CD4-positive, CD25-positive, alpha-beta regulatory T cell (primary cell): Measurements from ENCODE around the gene PRMT7. TPM values are rescaled to one million over a fixed set of nuclear protein-coding genes. Genes with fewer than 3 reads are reported as not detected.

ENCODE experiments used
- ATAC-seq, 2 donors: fragments of 150-1000 bp; cut with Tn5 transposase; one replicate each; pipeline ENCODE4 v1.10.0; 2021; ENCODE audit warnings: low read depth in 2 of 2, moderate number of reproducible peaks in 2 of 2, moderate library complexity in 1 of 2
- DNase-seq, 3 donors: peaks; one replicate each; pipeline versions ENCODE4 v3.0.0 to v3.0.0-alpha.2; 2012 to 2022; ENCODE audit warnings: mixed read lengths in 1 of 3
- H3K27ac ChIP-seq: one replicate; pipeline ENCODE4 v1.7.0; 2013; ENCODE audit warnings: mild to moderate bottlenecking, low read length; ENCODE audit not compliant: insufficient read depth, poor library complexity, severe bottlenecking
- H3K27me3 ChIP-seq: one replicate; pipeline ENCODE4 v1.7.0; 2013; ENCODE audit warnings: low read length; ENCODE audit not compliant: control insufficient read depth, insufficient read depth
- H3K36me3 ChIP-seq: one replicate; pipeline ENCODE4 v1.7.0; 2013; ENCODE audit warnings: mild to moderate bottlenecking, low read length, moderate library complexity; ENCODE audit not compliant: control insufficient read depth, insufficient read depth
- H3K4me1 ChIP-seq: 2 replicates; pipeline ENCODE4 v1.7.0; 2013; ENCODE audit warnings: mild to moderate bottlenecking, low read length; ENCODE audit not compliant: insufficient read depth, control insufficient read depth, poor library complexity, severe bottlenecking
- H3K4me3 ChIP-seq: one replicate; pipeline ENCODE4 v1.7.0; 2013; ENCODE audit warnings: low read depth, mild to moderate bottlenecking, low read length, moderate library complexity
- H3K9me3 ChIP-seq, 2 experiments: 1 replicate in 1 of 2; 2 replicates in 1 of 2; pipeline ENCODE4 v1.7.0; 2013; ENCODE audit warnings: low read length in 2 of 2, mild to moderate bottlenecking in 1 of 2, moderate library complexity in 1 of 2; ENCODE audit not compliant: control insufficient read depth in 2 of 2
- H3K27ac Mint-ChIP-seq, 3 donors: one replicate each; pipeline ENCODE4 v1.8.0; 2020 to 2022; ENCODE audit warnings: mild to moderate bottlenecking in 3 of 3, mixed read lengths in 3 of 3, moderate library complexity in 2 of 3
- H3K27me3 Mint-ChIP-seq: one replicate; pipeline ENCODE4 v1.8.0; 2022; ENCODE audit warnings: mild to moderate bottlenecking, mixed read lengths
- H3K36me3 Mint-ChIP-seq: one replicate; pipeline ENCODE4 v1.8.0; 2020; ENCODE audit warnings: mixed read lengths
- H3K4me1 Mint-ChIP-seq, 4 donors: one replicate each; pipeline ENCODE4 v1.8.0; 2020 to 2022; ENCODE audit warnings: mixed read lengths in 4 of 4, mild to moderate bottlenecking in 1 of 4
- H3K4me3 Mint-ChIP-seq, 4 donors: one replicate each; pipeline ENCODE4 v1.8.0; 2020 to 2022; ENCODE audit warnings: mild to moderate bottlenecking in 4 of 4, mixed read lengths in 4 of 4, moderate library complexity in 3 of 4
- H3K9me3 Mint-ChIP-seq, 7 donors: one replicate each; pipeline ENCODE4 v1.8.0; 2020 to 2022; ENCODE audit warnings: mixed read lengths in 7 of 7, mild to moderate bottlenecking in 3 of 7, moderate library complexity in 2 of 7
- polyA plus RNA-seq, 4 donors: library from polyadenylated mRNA; unstranded; fragments of 300-500 nt; fragmentation: Illumina TruSeq; gene quantifications; one replicate each; pipeline ENCODE4 v1.2.3, GENCODE V29; 2021
- total RNA-seq: library from RNA; stranded (reverse); gene quantifications from one replicate; pipeline ENCODE4 v1.2.3, GENCODE V29; 2022

The PRMT7 gene
- total and polyA plus RNA-seq, 5 donors from 2014 or later = 32.4 to 53.8 (median 34.7) TPM

DNA sequence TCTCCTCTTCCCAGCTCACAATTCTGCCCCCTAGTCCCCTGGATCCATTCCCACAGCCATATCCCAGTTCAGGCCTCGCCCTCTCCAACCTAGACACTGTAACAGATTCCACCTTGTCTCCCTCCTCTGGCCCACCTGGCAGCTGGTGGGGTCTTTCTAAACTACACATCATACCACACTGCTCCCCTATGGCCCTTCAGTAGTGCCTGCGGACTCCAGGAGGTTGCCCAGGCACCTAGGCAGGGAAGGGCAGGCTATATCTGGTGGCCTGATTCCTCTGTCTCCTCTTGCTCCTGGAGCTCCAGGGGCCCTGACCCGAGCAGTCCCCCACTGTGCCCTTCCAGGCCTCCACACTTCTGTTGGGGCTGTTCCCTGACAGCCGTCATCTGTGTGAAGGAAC, 73.0 kb downstream of the PRMT7 start:
- ATAC-seq (no peak), DNase-seq (no peak)
- no peaks in the 10 kb centered on the region for H3K36me3 Mint-ChIP-seq
- no peaks in the 10 kb centered on the region for H3K27me3 ChIP-seq
- H3K27me3 Mint-ChIP-seq = no peaks in the 10 kb centered on the region
- H3K9me3 Mint-ChIP-seq = no peaks in the 10 kb centered on the region
- peaks cover 17% of the 10 kb centered on the region for H3K4me1 ChIP-seq
- no peak overlapping the region for H3K27ac ChIP-seq
- H3K4me1 Mint-ChIP-seq = peaks cover 0 to 33% (median 16%) of the 10 kb centered on the region in 4 donors
- no peak overlapping the region for H3K4me3 ChIP-seq
- no peak overlapping the region for H3K4me3 Mint-ChIP-seq
- H3K36me3 ChIP-seq = no peaks in the 10 kb centered on the region
- peak overlapping the region; percentile 38 to 80 (median 51) for H3K27ac Mint-ChIP-seq
- no peaks in the 10 kb centered on the region for H3K9me3 ChIP-seq

DNA sequence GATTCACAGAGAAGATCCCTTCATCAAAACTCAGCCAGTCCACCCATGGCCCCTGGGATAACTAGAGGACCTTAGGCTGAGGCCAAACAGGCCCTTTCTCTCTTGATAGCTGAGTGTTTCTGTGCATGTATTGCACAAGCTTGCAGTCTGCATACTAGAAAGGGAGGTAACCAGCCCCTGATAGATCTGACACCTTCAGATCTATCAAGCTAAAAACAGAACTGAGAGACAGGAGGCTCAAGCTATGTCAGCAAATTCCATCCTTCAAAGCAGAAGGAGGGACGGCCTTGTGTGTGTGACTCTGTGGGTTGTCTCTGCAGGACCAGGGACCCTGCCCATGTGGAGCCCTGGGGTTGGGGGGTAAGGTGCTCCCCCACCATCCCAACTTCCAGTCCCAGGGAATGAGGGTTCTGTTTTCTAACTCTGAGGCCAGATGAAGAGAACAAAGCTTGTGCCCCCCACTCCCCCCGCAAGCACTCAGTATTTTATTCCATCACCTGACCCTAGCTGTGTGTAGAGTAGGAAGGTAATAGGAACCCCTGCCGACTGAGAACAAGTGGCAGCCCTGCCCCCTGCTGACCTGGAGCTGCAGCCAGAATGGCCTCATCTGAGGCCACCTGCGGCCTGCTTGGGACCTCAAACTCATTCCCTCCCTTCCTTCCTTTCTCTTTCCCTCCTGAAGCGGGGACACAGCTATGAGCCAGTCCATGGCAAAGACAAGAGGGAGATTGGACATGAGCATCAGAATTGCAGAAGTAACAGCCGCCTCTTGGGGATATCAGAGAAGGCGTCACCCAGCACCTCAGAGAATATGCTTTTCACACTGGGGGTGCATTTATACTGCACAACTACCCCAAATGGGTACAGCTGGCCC, 73.7 kb downstream of the PRMT7 start:
- H3K36me3 Mint-ChIP-seq = no peaks in the 10 kb centered on the region
- Histone ChIP-seq H3K27ac (no peak overlapping the region), H3K4me1 (peaks cover 10% of the 10 kb centered on the region), H3K27me3 (no peaks in the 10 kb centered on the region), H3K4me3 (no peak overlapping the region), H3K9me3 (no peaks in the 10 kb centered on the region), H3K36me3 (no peaks in the 10 kb centered on the region)
- no peaks in the 10 kb centered on the region for H3K9me3 Mint-ChIP-seq
- no peak for DNase-seq
- no peak for ATAC-seq
- H3K4me1 Mint-ChIP-seq = peaks cover 0 to 26% (median 10%) of the 10 kb centered on the region in 4 donors
- H3K27ac Mint-ChIP-seq = peak overlapping the region in 2 of 3 donors; percentile 23 to 67
- no peaks in the 10 kb centered on the region for H3K27me3 Mint-ChIP-seq
- H3K4me3 Mint-ChIP-seq = no peak overlapping the region

DNA sequence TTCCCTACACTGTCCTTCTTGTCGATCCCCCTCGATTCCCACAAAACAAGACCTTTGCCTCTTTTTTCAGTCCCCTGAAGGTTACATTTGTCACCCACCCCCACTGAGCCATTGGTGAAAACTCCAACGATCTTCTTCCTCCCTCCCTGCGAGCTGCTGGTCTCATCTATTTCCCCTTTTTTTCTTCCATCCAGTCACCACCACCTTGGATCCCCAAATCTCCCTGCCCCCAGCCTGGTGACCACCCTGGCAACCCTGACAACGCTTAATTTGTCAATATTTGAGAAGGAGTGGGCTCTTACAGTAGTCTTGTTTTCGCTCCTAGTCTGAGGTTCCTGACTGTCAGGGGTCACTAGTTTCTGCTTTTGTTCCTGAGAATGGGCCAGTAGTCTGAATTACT, 74.6 kb downstream of the PRMT7 start:
- Mint-ChIP-seq H3K27ac (peak overlapping the region in 1 of 3 donors; percentile 23), H3K9me3 (no peaks in the 10 kb centered on the region)

DNA sequence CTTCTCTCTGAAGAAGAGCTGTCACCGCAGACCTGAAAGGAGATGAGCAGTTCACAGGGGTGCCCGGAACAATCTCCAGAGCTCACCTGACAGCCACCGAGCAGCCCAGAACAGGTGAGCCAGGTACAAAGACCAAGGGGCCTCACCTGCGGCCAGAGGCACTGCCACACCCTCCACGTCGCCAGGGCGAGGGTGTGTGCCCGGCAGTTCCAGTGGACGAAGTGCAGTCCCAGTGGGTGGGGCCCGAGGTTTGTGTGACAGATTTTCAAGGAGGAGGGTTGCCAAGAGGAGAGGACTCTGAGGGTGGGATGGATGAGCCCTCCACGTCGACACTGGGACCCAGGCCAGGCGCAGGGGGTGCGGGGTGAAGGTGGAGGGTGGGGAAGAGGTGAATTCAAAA, 75.8 kb downstream of the PRMT7 start:
- no peaks in the 10 kb centered on the region for H3K9me3 Mint-ChIP-seq
- no peaks in the 10 kb centered on the region for H3K9me3 ChIP-seq
- no peak overlapping the region for H3K27ac Mint-ChIP-seq
- DNase-seq (no peak), ATAC-seq (no peak)
- H3K4me1 Mint-ChIP-seq = peaks cover 0 to 12% (median 6%) of the 10 kb centered on the region in 4 donors
- H3K4me1 ChIP-seq = no peaks in the 10 kb centered on the region
- no peaks in the 10 kb centered on the region for H3K36me3 ChIP-seq
- no peak overlapping the region for H3K4me3 ChIP-seq
- no peaks in the 10 kb centered on the region for H3K27me3 ChIP-seq
- no peak overlapping the region for H3K27ac ChIP-seq
- no peaks in the 10 kb centered on the region for H3K36me3 Mint-ChIP-seq
- no peak overlapping the region for H3K4me3 Mint-ChIP-seq
- H3K27me3 Mint-ChIP-seq = no peaks in the 10 kb centered on the region

More for the DNA sequence above, 74.6 kb downstream of the PRMT7 start:
- no peaks in the 10 kb centered on the region for H3K27me3 Mint-ChIP-seq
- no peaks in the 10 kb centered on the region for H3K36me3 Mint-ChIP-seq
- DNase-seq (no peak), ATAC-seq (no peak)
- Histone ChIP-seq H3K4me1 (peaks cover 2% of the 10 kb centered on the region), H3K4me3 (no peak overlapping the region), H3K9me3 (no peaks in the 10 kb centered on the region), H3K27me3 (no peaks in the 10 kb centered on the region), H3K36me3 (no peaks in the 10 kb centered on the region), H3K27ac (no peak overlapping the region)
- peaks cover 0 to 20% (median 8%) of the 10 kb centered on the region in 4 donors for H3K4me1 Mint-ChIP-seq
- H3K4me3 Mint-ChIP-seq = no peak overlapping the region

DNA sequence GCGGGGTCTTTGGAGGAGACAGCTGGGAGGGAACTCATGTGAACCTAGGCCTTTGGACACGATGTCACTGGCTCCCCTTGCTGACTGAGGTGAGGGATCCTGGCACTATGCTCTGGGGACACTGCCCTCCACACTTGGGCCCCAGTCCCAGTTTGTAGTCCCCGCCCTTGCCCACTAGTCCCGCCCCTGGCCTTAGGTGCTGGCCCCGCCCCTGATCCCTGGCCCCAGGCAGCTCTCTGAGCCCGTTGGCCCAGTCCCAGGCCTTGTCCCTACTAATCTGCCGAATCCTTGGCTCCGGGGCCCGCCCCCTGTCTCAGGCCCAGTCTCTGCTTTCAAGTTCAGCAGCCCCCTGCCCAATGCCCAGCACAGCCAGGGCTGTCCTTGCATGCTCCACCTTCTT, 76.5 kb downstream of the PRMT7 start:
- H3K36me3 ChIP-seq = no peaks in the 10 kb centered on the region
- DNase-seq (no peak), ATAC-seq (no peak)
- no peaks in the 10 kb centered on the region for H3K4me1 ChIP-seq
- no peaks in the 10 kb centered on the region for H3K9me3 ChIP-seq
- H3K4me1 Mint-ChIP-seq = peaks cover 0 to 9% (median 2%) of the 10 kb centered on the region in 4 donors
- no peaks in the 10 kb centered on the region for H3K27me3 ChIP-seq
- H3K27ac Mint-ChIP-seq = no peak overlapping the region
- H3K27ac ChIP-seq = no peak overlapping the region
- H3K27me3 Mint-ChIP-seq = no peaks in the 10 kb centered on the region
- no peak overlapping the region for H3K4me3 ChIP-seq
- H3K36me3 Mint-ChIP-seq = no peaks in the 10 kb centered on the region
- no peak overlapping the region for H3K4me3 Mint-ChIP-seq
- H3K9me3 Mint-ChIP-seq = no peaks in the 10 kb centered on the region

DNA sequence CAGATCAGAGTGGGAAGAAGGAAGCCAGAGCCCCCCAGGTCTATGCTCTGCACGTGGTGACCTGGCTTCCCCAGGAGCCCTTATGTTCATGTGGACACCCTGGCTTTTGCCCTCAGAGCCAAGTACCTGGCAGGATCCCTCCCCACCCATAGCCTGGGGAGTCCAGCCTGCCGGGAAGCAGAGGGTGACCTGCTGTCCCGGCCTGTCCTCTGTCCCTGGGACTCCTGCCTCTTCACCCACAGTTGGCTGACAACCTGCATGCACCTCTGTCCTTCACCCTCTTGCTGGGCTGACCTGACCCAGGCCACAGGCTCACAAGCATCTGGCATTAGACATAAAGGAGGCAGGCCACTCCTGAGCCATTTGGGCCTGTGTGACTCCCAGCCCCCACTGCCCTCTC, 77.3 kb downstream of the PRMT7 start:
- H3K27me3 Mint-ChIP-seq = no peaks in the 10 kb centered on the region
- no peak for ATAC-seq

DNA sequence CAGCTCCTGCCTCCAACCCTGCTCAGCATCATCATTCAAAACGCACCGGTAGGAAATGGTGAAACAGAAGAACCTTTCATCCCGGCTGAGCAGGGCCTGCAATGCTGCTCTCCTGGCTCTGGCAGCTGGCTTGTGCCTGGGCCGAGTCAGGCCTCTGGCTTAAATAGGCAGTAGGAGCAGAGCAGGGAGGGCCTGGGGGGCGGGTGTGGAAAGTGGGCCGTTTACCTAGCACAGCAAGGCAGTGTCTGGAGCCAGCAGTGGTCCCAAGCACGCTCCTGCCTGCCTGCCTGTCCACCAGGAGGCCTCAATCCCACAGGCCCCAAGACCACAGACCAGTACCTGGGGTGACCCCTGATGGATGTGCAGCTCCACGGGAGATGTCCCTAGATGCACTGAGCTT, 78.2 kb downstream of the PRMT7 start:
- Mint-ChIP-seq H3K27ac (peak overlapping the region in 1 of 3 donors; percentile 69), H3K36me3 (no peaks in the 10 kb centered on the region), H3K27me3 (no peaks in the 10 kb centered on the region), H3K4me1 (peaks cover 0 to 2% (median under 1%) of the 10 kb centered on the region in 4 donors), H3K4me3 (no peak overlapping the region), H3K9me3 (no peaks in the 10 kb centered on the region)
- DNase-seq = no peak
- H3K9me3 ChIP-seq = no peaks in the 10 kb centered on the region
- H3K27me3 ChIP-seq = no peaks in the 10 kb centered on the region
- H3K4me1 ChIP-seq = no peaks in the 10 kb centered on the region
- no peak overlapping the region for H3K27ac ChIP-seq
- no peak overlapping the region for H3K4me3 ChIP-seq
- no peaks in the 10 kb centered on the region for H3K36me3 ChIP-seq
- ATAC-seq = no peak

More for the DNA sequence above, 77.3 kb downstream of the PRMT7 start:
- no peaks in the 10 kb centered on the region for H3K9me3 Mint-ChIP-seq
- no peak overlapping the region for H3K27ac Mint-ChIP-seq
- no peaks in the 10 kb centered on the region for H3K36me3 Mint-ChIP-seq
- Histone ChIP-seq H3K27ac (no peak overlapping the region), H3K27me3 (no peaks in the 10 kb centered on the region), H3K9me3 (no peaks in the 10 kb centered on the region), H3K4me1 (no peaks in the 10 kb centered on the region), H3K4me3 (no peak overlapping the region), H3K36me3 (no peaks in the 10 kb centered on the region)
- no peak for DNase-seq
- no peak overlapping the region for H3K4me3 Mint-ChIP-seq
- H3K4me1 Mint-ChIP-seq = peaks cover 0 to 7% (median under 1%) of the 10 kb centered on the region in 4 donors
